Right lung (tissue), 10 donors: ENCODE results near the gene ZNF587. TPM values are rescaled to one million over a fixed set of nuclear protein-coding genes. Genes with fewer than 3 reads are reported as not detected.
"Not testable (repeated sequence)": the region's sequence is repeated elsewhere in the genome, so short reads cannot be mapped to it uniquely, and the experiment has no call there.

Source experiments
- DNase-seq, 2 donors: peaks; one replicate each; pipeline ENCODE4 v3.0.0-alpha.2; 2013
- long read RNA-seq, 8 donors: transcript quantifications; one replicate each; lab custom pipeline, GENCODE V29; 2026
- polyA plus RNA-seq, 5 donors: library from polyadenylated mRNA; unstranded; fragments of 120-200 nt; gene quantifications; one replicate each; pipeline versions ENCODE4 v1.2.1 to v1.2.3, GENCODE V29; 2013; ENCODE audit warnings: inconsistent platforms in 1 of 5, low replicate concordance in 1 of 5; ENCODE audit not compliant: insufficient read length in 5 of 5, insufficient read depth in 1 of 5

Gene ZNF587
- 10 to 100 TPM; 23.3 to 39.1 (median 34.8) TPM for polyA plus RNA-seq
- long read RNA-seq, donor 1, full-length matches to known transcripts, result 6 of 6 reads
- long read RNA-seq, donor 1, partial matches to known transcripts, result 0 of 6 reads
- long read RNA-seq, donor 1, other reads (novel, unspliced or antisense), result 0 of 6 reads
- long read RNA-seq, donor 2, full-length matches to known transcripts, result 2 of 2 reads
- long read RNA-seq, donor 2, partial matches to known transcripts, result 0 of 2 reads
- long read RNA-seq, donor 2, other reads (novel, unspliced or antisense), result 0 of 2 reads
- long read RNA-seq, donor 3, partial matches to known transcripts, result 0 of 1 reads
- long read RNA-seq, donor 3, other reads (novel, unspliced or antisense), result 0 of 1 reads
- long read RNA-seq, donor 4, partial matches to known transcripts, result 0 of 6 reads
- long read RNA-seq, donor 4, other reads (novel, unspliced or antisense), result 6 of 6 reads
- long read RNA-seq, donor 5, full-length matches to known transcripts, result 5 of 13 reads
- long read RNA-seq, donor 5, partial matches to known transcripts, result 8 of 13 reads
- long read RNA-seq, donor 5, other reads (novel, unspliced or antisense), result 0 of 13 reads
- long read RNA-seq, donor 6, full-length matches to known transcripts, result 8 of 8 reads
- long read RNA-seq, donor 6, partial matches to known transcripts, result 0 of 8 reads
- long read RNA-seq, donor 6, other reads (novel, unspliced or antisense), result 0 of 8 reads
- long read RNA-seq, donor 7, full-length matches to known transcripts, result 3 of 3 reads
- long read RNA-seq, donor 7, partial matches to known transcripts, result 0 of 3 reads
- long read RNA-seq, donor 7, other reads (novel, unspliced or antisense), result 0 of 3 reads
- long read RNA-seq, donor 8, result 0 reads

GRCh38 chr19:57849666-57850473 is at the start of gene ZNF587:
TSS of gene ZNF587 (plus strand) at chr19:57849859. CDS start at chr19:57850039, 180 bp downstream.
- peak; percentile 61 to 68 for DNase-seq

GRCh38 chr19:57800696-57801095 is 49.0 kb upstream of the ZNF587 start:
- no peak for DNase-seq

GRCh38 chr19:57802269-57802668 is 47.4 kb upstream of the ZNF587 start:
- no peak for DNase-seq

- DNase-seq, result no peak
Observed at GRCh38 chr19:57803265-57803593, 46.4 kb upstream of the ZNF587 start.

- DNase-seq, result peak; percentile 46 to 56
Observed at GRCh38 chr19:57803594-57804325, 45.9 kb upstream of the ZNF587 start.

GRCh38 chr19:57807541-57807940 is 42.1 kb upstream of the ZNF587 start:
- no peak for DNase-seq

GRCh38 chr19:57810410-57811295 is 39.0 kb upstream of the ZNF587 start:
- peak in 1 of 2 donors; percentile 43 for DNase-seq

GRCh38 chr19:57812226-57812625 is 37.4 kb upstream of the ZNF587 start:
- no peak for DNase-seq

- DNase-seq, result not testable (repeated sequence)
Observed at GRCh38 chr19:57812975-57813820, 36.5 kb upstream of the ZNF587 start.

GRCh38 chr19:57813919-57814504 is 35.6 kb upstream of the ZNF587 start:
- no peak for DNase-seq

GRCh38 chr19:57814505-57815246 is 35.0 kb upstream of the ZNF587 start, which contains the start of gene ZNF552:
TSS of gene ZNF552 (minus strand) at chr19:57814913. CDS start at chr19:57814743, 170 bp downstream.
- peak; percentile 86 for DNase-seq

- no peak for DNase-seq
Observed at GRCh38 chr19:57815247-57816075, 34.2 kb upstream of the ZNF587 start.

- DNase-seq, result no peak
Observed at GRCh38 chr19:57816652-57817051, 33.0 kb upstream of the ZNF587 start.

- no peak for DNase-seq
Observed at GRCh38 chr19:57817976-57818375, 31.7 kb upstream of the ZNF587 start.

- no peak for DNase-seq
Observed at GRCh38 chr19:57818378-57818777, 31.3 kb upstream of the ZNF587 start.

GRCh38 chr19:57819475-57820148 is 30.0 kb upstream of the ZNF587 start:
- peak; percentile 84 for DNase-seq
